A549 (cell line): ENCODE results near the gene TBX21. TPM values are rescaled to one million over a fixed set of nuclear protein-coding genes. Genes with fewer than 3 reads are reported as not detected.

Experiments
- ATAC-seq, 2 experiments: fragments of 200-7000 bp in 1 of 2; fragments of >200 bp in 1 of 2; cut with Nextera tagmentation in 1 of 2; cut with Tn5 transposase in 1 of 2; 3 replicates each; pipeline versions ENCODE4 v1.8.0 to v1.9.1; 2018 to 2020; ENCODE audit warnings: mild to moderate bottlenecking in 1 of 2, moderate library complexity in 1 of 2
- CTCF ChIA-PET: fragments of 300-600 bp; sonication (Branson Sonifier 250); formaldehyde crosslinking; extraction: SDS; loops from one replicate; lab custom pipeline; 2021; ENCODE audit warnings: antibody characterized with exemption, inconsistent platforms; lab: Yijun Ruan, JAX
- POLR2A ChIA-PET: fragments of 350-600 bp; formaldehyde crosslinking; extraction: SDS; loops from one replicate; lab custom pipeline; 2021; ENCODE audit warnings: antibody characterized with exemption, inconsistent platforms; lab: Yijun Ruan, JAX
- DNase-seq, 2 experiments: peaks; one replicate each; pipeline versions ENCODE4 v3.0.0 to v3.0.0-alpha.2; 2011 to 2016; ENCODE audit warnings: low read depth in 1 of 2, low spot score in 1 of 2
- FAIRE-seq: peaks from 2 replicates; lab custom pipeline; 2011; peaks lifted over from hg19 to GRCh38; lab: Jason Lieb, UNC
- H3K27ac ChIP-seq, 2 experiments: fragments of >200 bp; sonication (Bioruptor Twin); formaldehyde crosslinking; 3 replicates each; pipeline ENCODE4 v1.5.1; 2016 to 2017
- H3K4me1 ChIP-seq: fragments of >200 bp; sonication (Bioruptor Twin); formaldehyde crosslinking; 3 replicates; pipeline ENCODE4 v1.6.1; 2016
- H3K4me2 ChIP-seq: fragments of >200 bp; sonication (Bioruptor Twin); formaldehyde crosslinking; 3 replicates; pipeline ENCODE4 v1.6.1; 2016
- H3K4me3 ChIP-seq: fragments of >200 bp; sonication (Bioruptor Twin); formaldehyde crosslinking; 3 replicates; pipeline ENCODE4 v1.5.1; 2016
- H3K9me3 ChIP-seq: fragments of >200 bp; sonication (Bioruptor Twin); formaldehyde crosslinking; 3 replicates; pipeline ENCODE4 v1.6.1; 2016
- ATOH8 ChIP-seq: fragments of 250-450 bp; sonication (Bioruptor Pico); IDR thresholded peaks from 2 replicates; pipeline ENCODE4 v1.5.0; 2020; ENCODE audit warnings: low read depth, mild to moderate bottlenecking, moderate library complexity
- BHLHE40 ChIP-seq: IDR thresholded peaks from 2 replicates; pipeline ENCODE4 v1.6.1; 2012; ENCODE audit warnings: low read depth, low read length, inconsistent platforms
- CHD2 ChIP-seq: fragments of 150-350 bp; IDR thresholded peaks from 2 replicates; pipeline ENCODE4 v1.6.1; 2014; ENCODE audit warnings: low read length; ENCODE audit not compliant: partially characterized antibody
- CHD4 ChIP-seq: fragments of 200-600 bp; sonication (generic); IDR thresholded peaks from 2 replicates; pipeline ENCODE4 v1.6.1; 2016; ENCODE audit warnings: antibody characterized with exemption, mild to moderate bottlenecking, borderline replicate concordance
- EHMT2 ChIP-seq: fragments of 200-600 bp; sonication (generic); IDR thresholded peaks from 2 replicates; pipeline ENCODE4 v1.6.1; 2016; ENCODE audit warnings: antibody characterized with exemption, low read depth, mild to moderate bottlenecking, moderate library complexity
- FOSL2 ChIP-seq, 2 experiments: fragments of 450-650 bp in 1 of 2; fragments of >200 bp in 1 of 2; sonication (Bioruptor Twin) in 1 of 2; formaldehyde crosslinking; IDR thresholded peaks; 2 replicates each; pipeline versions ENCODE4 v1.5.0 to v1.6.1; 2016 to 2020; ENCODE audit warnings: mild to moderate bottlenecking in 1 of 2, moderate library complexity in 1 of 2
- HDAC2 ChIP-seq: fragments of 200-600 bp; sonication (generic); IDR thresholded peaks from 2 replicates; pipeline ENCODE4 v1.6.1; 2016
- HES2 ChIP-seq: fragments of >200 bp; sonication (Bioruptor Twin); formaldehyde crosslinking; IDR thresholded peaks from 2 replicates; pipeline ENCODE4 v1.6.1; 2016
- HMGXB4 ChIP-seq: fragments of 250-450 bp; sonication (Bioruptor Pico); IDR thresholded peaks from 2 replicates; pipeline ENCODE4 v1.5.0; 2021; ENCODE audit warnings: mild to moderate bottlenecking, moderate library complexity, borderline replicate concordance
- HOXB13 ChIP-seq: fragments of 250-450 bp; sonication (Bioruptor Pico); IDR thresholded peaks from 2 replicates; pipeline ENCODE4 v1.5.0; 2020; ENCODE audit warnings: low read depth, mild to moderate bottlenecking, moderate library complexity
- JUN ChIP-seq, 2 experiments: fragments of >200 bp; sonication (Bioruptor Twin); formaldehyde crosslinking; IDR thresholded peaks; 2 replicates in 1 of 2; 3 replicates in 1 of 2; pipeline ENCODE4 v1.6.1; 2016 to 2017
- MAZ ChIP-seq: fragments of 150-350 bp; IDR thresholded peaks from 2 replicates; pipeline ENCODE4 v1.6.1; 2014; ENCODE audit warnings: antibody characterized with exemption, low read depth, low read length, borderline replicate concordance
- NPAS2 ChIP-seq: fragments of 250-450 bp; sonication (Bioruptor Pico); IDR thresholded peaks from 2 replicates; pipeline ENCODE4 v1.8.0; 2022; ENCODE audit warnings: mild to moderate bottlenecking, moderate library complexity, borderline replicate concordance
- PHF8 ChIP-seq: fragments of 200-600 bp; sonication (generic); IDR thresholded peaks from 2 replicates; pipeline ENCODE4 v1.6.1; 2016; ENCODE audit warnings: low read depth, mild to moderate bottlenecking, antibody characterized with exemption, moderate library complexity, borderline replicate concordance
- POLR2A ChIP-seq: IDR thresholded peaks from 2 replicates; pipeline ENCODE4 v1.6.1; 2012; ENCODE audit warnings: mild to moderate bottlenecking, low read length
- POLR2AphosphoS2 ChIP-seq: conservative IDR thresholded peaks from 2 replicates; pipeline ENCODE4 v1.6.1; 2012; ENCODE audit warnings: low read length, improper control_type of control experiment, inconsistent platforms
- RCOR1 ChIP-seq: fragments of 150-350 bp; IDR thresholded peaks from 2 replicates; pipeline ENCODE4 v1.6.1; 2014; ENCODE audit warnings: antibody characterized with exemption, low read length, low read depth
- SREBF2 ChIP-seq: fragments of 450-650 bp; IDR thresholded peaks from 2 replicates; pipeline ENCODE4 v1.6.1; 2014; ENCODE audit warnings: mild to moderate bottlenecking, moderate library complexity
- TFCP2L1 ChIP-seq: fragments of 250-450 bp; sonication (Bioruptor Pico); IDR thresholded peaks from 2 replicates; pipeline ENCODE4 v1.5.0; 2021; ENCODE audit warnings: mild to moderate bottlenecking
- ZC3H11A ChIP-seq: fragments of 450-650 bp; IDR thresholded peaks from 2 replicates; pipeline ENCODE4 v1.6.1; 2014; ENCODE audit warnings: antibody characterized with exemption, mild to moderate bottlenecking
- WGBS: methylation state at CpG from one replicate; pipeline ENCODE4 v1.1.6; 2017; ENCODE audit errors: missing lambda C conversion rate; 5-methylcytosine and 5-hydroxymethylcytosine counted together
- polyA plus RNA-seq, 4 experiments: library from polyadenylated mRNA; depleted of rRNA in 3 of 4; stranded (reverse); fragments of >200 nt; fragmentation: RNase III in 1 of 4; extraction: RNeasy Plus Mini Kit Qiagen cat#74134 plus additional on column Dnase treatment in 1 of 4; gene quantifications; 2 replicates in 3 of 4; 3 replicates in 1 of 4; pipeline ENCODE4 v1.2.3, GENCODE V29; 2011 to 2017
- TF ChIP-seq, protein P1 (sequence below): IDR thresholded peaks from 2 replicates; pipeline ENCODE4 v1.6.1; 2012; ENCODE audit warnings: low read depth, borderline replicate concordance
- TF ChIP-seq, protein P2 (sequence below): fragments of >200 bp; sonication (Bioruptor Twin); formaldehyde crosslinking; IDR thresholded peaks from 3 replicates; pipeline ENCODE4 v1.6.1; 2016
- TF ChIP-seq, protein P3 (sequence below): fragments of >200 bp; sonication (Bioruptor Twin); formaldehyde crosslinking; IDR thresholded peaks from 3 replicates; pipeline ENCODE4 v1.5.1; 2016

The TBX21 gene
- polyA plus RNA-seq, 2 of the 4 experiments (the other 2 are of a cell fraction), result not detected

GRCh38 chr17:47693731-47694580 lies 39.1 kb upstream of the TBX21 start, which contains the start of gene TBKBP1 (continued):
- TF ChIP-seq HOXB13 (CRISPR knock-in tag) (no peak), EHMT2 (no peak), CHD4 (no peak), TFCP2L1 (CRISPR knock-in tag) (no peak), CHD2 (no peak), ZC3H11A (no peak)
- TF ChIP-seq, protein P1, sequence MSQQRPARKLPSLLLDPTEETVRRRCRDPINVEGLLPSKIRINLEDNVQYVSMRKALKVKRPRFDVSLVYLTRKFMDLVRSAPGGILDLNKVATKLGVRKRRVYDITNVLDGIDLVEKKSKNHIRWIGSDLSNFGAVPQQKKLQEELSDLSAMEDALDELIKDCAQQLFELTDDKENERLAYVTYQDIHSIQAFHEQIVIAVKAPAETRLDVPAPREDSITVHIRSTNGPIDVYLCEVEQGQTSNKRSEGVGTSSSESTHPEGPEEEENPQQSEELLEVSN, result peak; percentile 42; the same call in 1 of the 2 replicates
- TF ChIP-seq, protein P2, sequence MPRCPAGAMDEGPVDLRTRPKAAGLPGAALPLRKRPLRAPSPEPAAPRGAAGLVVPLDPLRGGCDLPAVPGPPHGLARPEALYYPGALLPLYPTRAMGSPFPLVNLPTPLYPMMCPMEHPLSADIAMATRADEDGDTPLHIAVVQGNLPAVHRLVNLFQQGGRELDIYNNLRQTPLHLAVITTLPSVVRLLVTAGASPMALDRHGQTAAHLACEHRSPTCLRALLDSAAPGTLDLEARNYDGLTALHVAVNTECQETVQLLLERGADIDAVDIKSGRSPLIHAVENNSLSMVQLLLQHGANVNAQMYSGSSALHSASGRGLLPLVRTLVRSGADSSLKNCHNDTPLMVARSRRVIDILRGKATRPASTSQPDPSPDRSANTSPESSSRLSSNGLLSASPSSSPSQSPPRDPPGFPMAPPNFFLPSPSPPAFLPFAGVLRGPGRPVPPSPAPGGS, result 0 out of 3 replicates have a peak, but pooled peaks have one; percentile 21
- TF ChIP-seq, protein P3, sequence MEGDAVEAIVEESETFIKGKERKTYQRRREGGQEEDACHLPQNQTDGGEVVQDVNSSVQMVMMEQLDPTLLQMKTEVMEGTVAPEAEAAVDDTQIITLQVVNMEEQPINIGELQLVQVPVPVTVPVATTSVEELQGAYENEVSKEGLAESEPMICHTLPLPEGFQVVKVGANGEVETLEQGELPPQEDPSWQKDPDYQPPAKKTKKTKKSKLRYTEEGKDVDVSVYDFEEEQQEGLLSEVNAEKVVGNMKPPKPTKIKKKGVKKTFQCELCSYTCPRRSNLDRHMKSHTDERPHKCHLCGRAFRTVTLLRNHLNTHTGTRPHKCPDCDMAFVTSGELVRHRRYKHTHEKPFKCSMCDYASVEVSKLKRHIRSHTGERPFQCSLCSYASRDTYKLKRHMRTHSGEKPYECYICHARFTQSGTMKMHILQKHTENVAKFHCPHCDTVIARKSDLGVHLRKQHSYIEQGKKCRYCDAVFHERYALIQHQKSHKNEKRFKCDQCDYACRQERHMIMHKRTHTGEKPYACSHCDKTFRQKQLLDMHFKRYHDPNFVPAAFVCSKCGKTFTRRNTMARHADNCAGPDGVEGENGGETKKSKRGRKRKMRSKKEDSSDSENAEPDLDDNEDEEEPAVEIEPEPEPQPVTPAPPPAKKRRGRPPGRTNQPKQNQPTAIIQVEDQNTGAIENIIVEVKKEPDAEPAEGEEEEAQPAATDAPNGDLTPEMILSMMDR, result no peak
- TF ChIP-seq, all 56 proteins: peak for 5

DNA sequence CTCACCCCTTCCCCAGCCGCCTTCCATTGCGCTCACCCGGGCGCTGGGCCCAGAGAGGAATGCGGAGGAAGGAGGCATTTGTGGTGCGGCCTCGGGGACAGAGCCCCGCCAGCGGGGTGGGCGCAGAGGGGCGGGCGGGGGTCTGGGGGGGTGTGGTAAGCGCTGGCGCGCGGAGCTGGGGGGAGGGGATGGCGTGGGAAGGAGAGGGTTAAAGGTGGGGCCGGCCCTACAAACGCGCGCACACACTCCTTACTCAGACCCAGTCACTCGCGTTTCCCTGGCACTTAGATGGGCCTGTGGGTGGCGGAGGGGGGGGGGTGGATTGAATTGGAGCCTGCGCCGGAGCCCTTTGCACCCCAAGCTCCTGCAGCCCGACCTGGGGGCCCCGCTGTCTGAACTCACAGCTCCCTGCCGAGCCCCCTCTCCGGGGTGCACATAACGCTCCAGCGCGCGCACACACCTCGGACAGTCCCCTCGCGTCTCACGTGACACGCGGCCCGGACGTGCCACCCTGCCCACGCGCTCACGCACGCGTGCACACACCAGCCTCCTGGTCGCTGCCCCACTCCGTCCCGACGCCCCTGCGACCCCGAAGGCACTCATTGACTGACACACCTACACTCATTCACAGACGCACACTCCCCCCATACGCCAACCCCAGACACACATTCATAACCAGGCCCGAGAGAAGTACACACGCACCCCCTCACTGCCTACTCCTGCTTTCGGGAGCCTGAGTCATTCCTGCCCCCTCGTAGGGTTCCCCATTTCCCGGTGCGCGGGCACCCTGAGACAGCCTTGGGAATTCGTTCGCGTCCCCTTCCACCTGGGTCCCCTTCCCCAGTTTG lies 38.2 kb upstream of the TBX21 start:
- Histone ChIP-seq H3K9me3 (no peaks in the 10 kb centered on the region), H3K27ac (peak overlapping the region; percentile 93 to 96), H3K4me1 (peaks cover 13% of the 10 kb centered on the region), H3K4me2 (peak overlapping the region; percentile 95), H3K4me3 (peak overlapping the region; percentile 97)
- ATAC-seq (peak in 1 of 2 experiments; percentile 5; a peak in 3 of 6 replicates), DNase-seq (no peak), FAIRE-seq (no peak)
- no peak for TF ChIP-seq POLR2AphosphoS2
- TF ChIP-seq NPAS2 (CRISPR knock-in tag), result no peak
- TF ChIP-seq POLR2A, result no peak
- TF ChIP-seq SREBF2, result no peak
- no peak for TF ChIP-seq PHF8
- TF ChIP-seq HMGXB4 (CRISPR knock-in tag), result no peak
- TF ChIP-seq FOSL2 (IDR thresholded peaks at IDR 0.05), result no peak
- TF ChIP-seq FOSL2 (CRISPR knock-in tag; IDR thresholded peaks at IDR 0.05), result no peak
- TF ChIP-seq MAZ, result no peak
- no peak for TF ChIP-seq HDAC2
- no peak for TF ChIP-seq ATOH8 (CRISPR knock-in tag)
- no peak for TF ChIP-seq JUN (IDR thresholded peaks at IDR 0.05)
- no peak for TF ChIP-seq HES2
- no peak for TF ChIP-seq BHLHE40
- TF ChIP-seq RCOR1, result no peak
- ChIA-PET CTCF (interaction anchor here (1.0 to 1.8 kb wide), 2 partner anchors 10 to 11 kb away, joined by 3 to 8 read pairs; no protein-coding TSS in a partner anchor), POLR2A (interaction anchor here (0.7 kb wide), 1 partner anchor 12 kb away, joined by 3 read pairs; no protein-coding TSS in a partner anchor)
- WGBS, result 74% methylated on average over 49 of the region's 65 CpGs
